SKM-1 treated with dmso at 0.1 percent for 144 hours (cell line): ENCODE data around the gene RGS9.
"Not testable (repeated sequence)": the region's sequence is repeated elsewhere in the genome, so short reads cannot be mapped to it uniquely, and the experiment has no call there.

ENCODE experiments used
- DNase-seq: peaks from one replicate; lab custom pipeline; 2025; ENCODE audit not compliant: unreplicated experiment; lab: John Stamatoyannopoulos, UW

Gene RGS9

GRCh38 chr17:65205655-65206054 is 68.5 kb downstream of the RGS9 start:
- no peak for DNase-seq

GRCh38 chr17:65207448-65207847 is 70.3 kb downstream of the RGS9 start:
- not testable (repeated sequence) for DNase-seq

- DNase-seq: no peak
Observed at GRCh38 chr17:65208717-65209116, 71.5 kb downstream of the RGS9 start.

- DNase-seq: no peak
Observed at GRCh38 chr17:65218261-65218660, 81.1 kb downstream of the RGS9 start.

- DNase-seq: peak; percentile 8
Observed at GRCh38 chr17:65219124-65219523, 82.0 kb downstream of the RGS9 start.

- DNase-seq: no peak
Observed at GRCh38 chr17:65219707-65220106, 82.5 kb downstream of the RGS9 start.

GRCh38 chr17:65220732-65221131 is 83.6 kb downstream of the RGS9 start:
- DNase-seq: no peak

- DNase-seq: no peak
Observed at GRCh38 chr17:65222214-65222738, 85.1 kb downstream of the RGS9 start.

GRCh38 chr17:65225061-65225460 is 87.9 kb downstream of the RGS9 start:
- no peak for DNase-seq

GRCh38 chr17:65226227-65226626 is 89.1 kb downstream of the RGS9 start:
- no peak for DNase-seq

GRCh38 chr17:65227637-65228036 is 90.5 kb downstream of the RGS9 start:
- no peak for DNase-seq

GRCh38 chr17:65228287-65228686 is 91.1 kb downstream of the RGS9 start:
- no peak for DNase-seq

- peak; percentile 40 for DNase-seq
Observed at GRCh38 chr17:65228734-65229620, 91.8 kb downstream of the RGS9 start.

- DNase-seq: no peak
Observed at GRCh38 chr17:65229621-65229995, 92.4 kb downstream of the RGS9 start.

- DNase-seq: no peak
Observed at GRCh38 chr17:65230040-65230439, 92.9 kb downstream of the RGS9 start.

GRCh38 chr17:65231086-65231485 is 93.9 kb downstream of the RGS9 start:
- DNase-seq: no peak

- peak; percentile 54 for DNase-seq
Observed at GRCh38 chr17:65231662-65232335, 94.6 kb downstream of the RGS9 start.

GRCh38 chr17:65235284-65235683 is 98.1 kb downstream of the RGS9 start:
- no peak for DNase-seq

GRCh38 chr17:65236321-65236720 is 99.2 kb downstream of the RGS9 start:
- no peak for DNase-seq

- DNase-seq: no peak
Observed at GRCh38 chr17:65243838-65244625, 106.9 kb downstream of the RGS9 start.

GRCh38 chr17:65246252-65246651 is 109.1 kb downstream of the RGS9 start:
- no peak for DNase-seq
